Activated T-cell treated with anti-CD3 and anti-CD28 coated beads for 48 hours (primary cell): ENCODE data around the gene PLCB2.
A peak's percentile ranks its signal among the peaks of the same experiment; 100 is the strongest.

Source experiments
- DNase-seq: peaks from one replicate; pipeline ENCODE4 v3.0.0-alpha.2; 2020; ENCODE audit warnings: low read depth

PLCB2 gene

DNA sequence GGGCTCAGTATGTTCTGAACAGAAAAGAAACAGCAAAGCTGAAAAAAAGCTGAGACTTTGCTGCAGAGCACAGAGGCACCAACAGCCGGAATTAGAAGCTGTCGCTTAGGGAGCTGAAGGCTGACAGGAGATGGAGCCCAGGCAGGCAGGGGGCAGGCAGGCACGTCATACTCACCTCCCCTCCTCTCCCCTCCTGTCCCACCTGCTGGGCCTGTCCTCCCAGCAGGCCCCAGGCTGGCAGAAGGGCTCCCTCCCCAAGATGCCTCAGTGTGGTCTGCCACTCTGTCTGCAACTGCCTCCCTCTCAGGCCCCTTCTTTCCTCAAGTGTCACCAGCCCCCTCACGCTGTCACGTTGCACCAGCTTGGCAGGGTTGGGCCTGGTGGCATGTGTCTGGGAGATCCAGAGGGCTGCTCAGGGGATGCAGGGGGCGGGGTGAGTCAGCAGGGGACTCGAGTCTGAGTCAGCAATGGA lies 21.6 kb downstream of the PLCB2 start:
- DNase-seq: no peak

DNA sequence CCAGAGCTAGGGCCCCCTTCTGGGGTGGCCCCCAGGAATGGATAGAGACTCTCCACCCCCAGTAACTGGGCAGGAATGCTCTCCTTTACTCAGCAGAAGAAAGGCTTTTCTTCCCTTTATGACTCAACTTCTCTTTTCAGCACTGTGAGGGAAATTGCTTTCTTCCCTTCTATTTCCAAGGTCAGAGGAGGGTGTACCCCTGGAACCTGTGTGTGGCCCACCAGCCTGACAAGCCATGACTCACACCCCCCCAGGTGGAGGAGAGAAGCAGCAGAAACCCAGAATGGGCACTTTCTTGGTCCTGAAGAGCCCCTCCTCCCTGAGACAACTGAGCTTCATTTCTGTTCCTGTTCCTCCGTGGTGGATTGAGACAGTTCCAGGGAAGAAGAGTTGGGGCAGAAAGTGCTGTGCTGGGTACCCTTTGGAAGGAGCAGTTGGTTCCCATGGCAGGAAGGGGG lies 22.2 kb downstream of the PLCB2 start:
- no peak for DNase-seq

DNA sequence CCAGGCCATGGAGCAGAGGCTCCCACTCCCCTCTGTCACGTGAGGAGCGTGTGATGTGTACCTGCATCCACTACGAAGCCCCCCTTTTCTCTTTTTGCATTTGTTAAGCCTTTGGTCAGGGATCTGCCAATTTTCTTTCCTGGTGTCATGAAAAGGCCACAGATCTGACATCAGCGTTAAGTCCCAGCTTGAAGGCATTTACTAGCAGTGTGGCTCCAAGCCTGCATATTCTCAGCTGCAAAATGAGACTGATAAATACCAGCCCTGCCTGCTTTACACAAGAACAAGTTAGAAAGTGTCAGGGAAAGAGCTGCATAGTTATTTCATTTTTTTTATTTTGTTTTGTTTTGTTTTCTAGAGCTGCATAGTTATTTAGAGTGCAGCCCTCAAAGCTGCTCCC lies 22.6 kb downstream of the PLCB2 start:
- no peak for DNase-seq

DNA sequence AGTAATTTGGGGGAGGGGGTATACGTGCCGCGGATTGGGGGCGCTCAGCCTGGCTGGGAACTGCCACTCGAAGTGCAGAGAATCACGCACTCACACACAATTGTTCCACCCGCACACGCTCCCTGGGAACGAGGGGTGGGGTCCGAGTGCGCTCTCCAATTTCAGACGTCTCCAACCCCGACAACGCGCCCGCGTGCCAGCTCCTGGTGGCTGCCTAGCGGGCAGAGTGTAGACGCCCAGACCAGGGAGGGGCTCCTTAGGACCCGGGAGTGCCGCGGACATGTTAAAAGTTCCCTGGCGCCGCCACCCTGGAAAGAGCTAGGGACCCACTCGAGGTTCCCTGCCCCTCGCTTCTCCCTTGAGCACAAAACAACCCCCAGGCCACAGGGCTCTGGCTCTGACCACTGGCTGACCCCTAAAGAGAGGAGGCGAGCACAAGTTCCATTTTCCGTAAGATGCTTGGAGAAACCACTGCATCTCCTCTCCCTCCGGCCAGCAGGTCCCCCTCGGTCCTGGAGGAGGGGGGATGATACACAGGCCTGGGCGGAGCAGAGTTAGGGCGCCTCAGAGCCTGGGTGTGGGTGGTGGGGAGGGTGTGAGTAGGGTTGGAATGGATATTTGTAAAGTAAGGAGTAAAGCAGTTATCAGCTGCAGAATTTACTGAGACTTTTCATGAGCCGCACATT lies 24.0 kb downstream of the PLCB2 start:
- no peak for DNase-seq

DNA sequence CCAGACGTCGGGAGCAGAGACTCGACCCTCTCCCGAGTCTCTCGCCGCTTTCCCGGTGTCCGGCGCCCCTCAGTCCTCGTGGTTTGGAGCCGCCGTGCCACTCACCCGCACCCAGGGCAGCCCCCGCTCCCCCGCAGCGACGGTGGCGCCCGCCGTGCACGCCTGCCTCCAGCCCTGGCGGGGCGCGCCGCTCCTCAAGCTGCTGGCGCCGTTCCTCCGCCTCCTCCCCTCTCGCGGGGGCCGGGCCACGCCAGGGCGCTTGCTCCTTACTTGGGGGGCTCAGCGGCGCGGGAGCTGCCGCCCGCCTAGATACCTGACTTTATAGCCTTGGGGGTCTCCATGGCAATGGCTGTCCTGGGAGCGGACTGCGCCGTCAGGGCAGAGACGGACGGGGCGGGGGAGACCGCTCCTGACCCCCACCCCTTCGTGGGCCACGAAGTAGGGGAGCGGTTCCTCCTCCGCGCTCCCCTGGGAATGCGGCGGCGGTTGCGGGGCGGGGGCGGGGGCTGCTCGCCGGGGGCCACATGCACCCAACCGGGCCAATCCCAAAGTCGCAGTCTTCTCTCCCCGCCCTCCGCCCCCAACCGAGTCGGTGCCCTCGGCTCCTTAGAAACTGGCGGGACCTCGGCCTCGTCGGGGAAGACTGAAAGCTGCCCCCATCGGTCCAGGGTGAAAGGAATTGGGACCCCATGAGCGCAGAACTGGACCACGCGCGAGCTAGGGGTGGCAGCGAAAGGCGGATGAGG lies 24.7 kb downstream of the PLCB2 start, which contains the start of gene ANKRD63:
Gene ANKRD63 (minus strand): TSS at position 196 of the 746 bp plus-strand sequence. CDS start 478 bp downstream, outside the sequence.
- peak; percentile 29 for DNase-seq

DNA sequence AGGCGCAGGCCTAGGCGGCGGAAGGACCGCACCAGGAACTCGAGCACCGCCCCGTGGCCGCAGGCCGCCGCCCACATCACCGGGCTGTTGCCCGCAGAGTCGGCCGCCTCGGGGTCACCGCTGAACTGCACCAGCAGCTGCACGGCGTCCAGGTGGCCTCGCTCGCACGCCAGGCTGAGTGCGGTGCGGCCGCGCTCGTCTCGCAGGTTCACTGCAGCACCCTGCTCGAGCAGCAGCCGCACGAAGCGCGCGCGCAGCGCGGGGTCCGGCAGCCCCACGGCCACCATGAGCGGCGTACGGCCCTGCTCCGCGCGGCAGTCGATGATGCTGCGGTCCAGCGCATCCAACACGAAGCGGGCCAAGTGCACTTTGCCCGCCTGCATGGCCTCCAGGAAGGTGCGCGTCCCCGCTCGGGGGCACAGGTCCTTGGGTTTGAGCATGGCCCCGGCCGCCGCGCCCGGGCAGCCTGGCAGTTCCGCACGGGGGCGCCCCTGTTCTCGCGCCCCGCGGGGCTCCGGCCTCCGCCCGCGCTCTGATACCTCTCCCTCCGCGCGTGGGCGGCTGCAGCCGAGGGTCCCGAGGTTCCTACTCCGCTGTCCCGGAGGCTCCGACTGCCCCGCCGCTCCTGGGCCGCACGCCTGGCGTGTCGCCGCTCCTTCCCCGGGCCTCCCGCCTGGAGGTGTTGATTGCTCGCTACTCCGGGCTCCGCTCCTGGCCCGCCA lies 25.4 kb downstream of the PLCB2 start:
- DNase-seq: peak; percentile 46

DNA sequence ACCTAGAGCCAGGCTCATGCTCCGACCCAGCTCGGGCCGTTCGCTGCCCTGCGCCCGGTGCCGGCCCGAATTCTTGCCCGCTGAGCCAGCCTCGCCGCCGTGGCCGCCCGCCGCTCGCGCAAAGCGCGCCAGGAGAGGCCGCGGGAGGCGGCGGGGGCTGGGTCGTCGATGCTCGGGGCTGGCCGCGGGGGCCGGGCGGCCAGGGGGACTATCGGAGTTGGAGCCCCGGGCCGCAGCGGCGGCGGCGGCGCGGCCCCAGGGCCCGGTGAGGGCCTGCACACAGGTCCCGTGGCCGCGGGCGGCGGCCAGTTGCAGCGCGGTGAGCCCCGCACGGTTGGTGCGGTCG lies 26.0 kb downstream of the PLCB2 start:
- DNase-seq: no peak

DNA sequence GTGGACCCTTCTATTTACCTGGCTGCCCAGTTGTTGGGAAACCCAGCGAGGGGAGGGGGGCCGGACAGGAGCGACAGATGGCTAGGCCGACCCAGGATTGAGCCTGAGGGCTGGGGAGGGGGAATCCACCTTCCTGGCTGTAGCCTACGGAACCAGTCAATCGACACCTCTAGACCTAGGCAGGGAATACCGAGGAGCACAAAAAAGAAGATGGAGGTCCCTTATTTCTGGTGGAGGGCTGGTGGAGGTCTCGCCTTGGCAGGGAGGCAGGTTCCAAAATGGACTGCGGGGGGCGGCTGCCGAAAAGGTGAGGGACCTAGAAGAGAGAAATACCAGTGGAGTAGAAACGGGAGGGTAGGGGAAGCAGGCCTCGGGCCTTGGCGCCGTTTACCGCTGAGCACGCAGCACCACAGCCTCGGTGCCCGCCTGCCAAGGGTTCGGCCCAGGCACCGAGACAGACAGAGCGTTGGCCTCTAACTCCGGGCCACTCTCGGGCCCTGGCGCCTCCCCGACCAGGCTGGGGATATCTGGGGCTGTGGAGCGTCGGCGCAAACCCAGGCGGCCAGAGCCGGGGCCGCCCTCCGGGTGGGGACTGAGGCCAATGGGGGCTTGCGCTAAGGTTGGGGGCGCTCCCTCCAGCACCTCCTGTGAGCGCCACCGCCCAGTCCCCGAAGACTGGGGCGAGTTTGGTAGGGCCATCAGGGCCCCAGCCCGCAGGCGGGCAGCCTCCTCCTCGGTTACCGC lies 26.5 kb downstream of the PLCB2 start:
- DNase-seq: no peak

DNA sequence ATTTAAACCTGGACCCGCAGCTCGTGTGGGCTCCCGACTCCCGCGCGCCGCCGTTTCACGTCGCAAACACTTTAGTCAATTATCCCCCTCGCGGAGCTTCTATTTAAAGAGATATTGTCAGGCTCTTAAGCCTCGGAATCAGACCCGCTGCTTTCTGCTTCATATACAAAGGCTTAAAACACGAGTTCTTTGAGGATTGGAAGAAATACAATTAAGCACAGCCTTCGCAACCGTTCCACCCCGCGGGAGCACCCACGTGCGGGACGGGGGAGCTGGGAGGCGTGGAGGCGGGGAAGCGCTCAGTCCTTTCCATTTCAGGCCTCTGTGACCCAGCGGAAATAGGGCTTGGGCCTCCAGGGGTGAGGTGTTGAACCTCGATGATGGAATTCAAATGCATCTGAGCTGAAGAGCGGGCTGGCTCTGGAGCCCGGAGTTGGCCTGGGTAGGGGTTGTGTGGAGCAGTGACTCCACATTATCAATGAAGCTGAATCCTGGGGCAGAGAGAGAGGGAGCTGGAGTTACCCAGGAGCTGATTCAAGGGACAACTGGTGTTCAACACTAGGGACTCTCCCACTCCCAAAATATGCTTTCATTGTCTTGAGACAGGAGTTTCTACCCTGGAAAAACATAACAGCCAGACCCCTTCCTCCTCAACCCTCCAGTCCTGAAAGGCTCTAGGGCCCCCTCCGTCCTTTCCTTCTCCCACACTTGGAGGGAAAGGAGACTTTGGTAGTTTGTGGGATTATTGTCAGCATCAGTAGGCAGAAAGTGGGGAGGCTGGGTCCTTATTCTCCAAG lies 27.3 kb downstream of the PLCB2 start:
- DNase-seq: no peak

DNA sequence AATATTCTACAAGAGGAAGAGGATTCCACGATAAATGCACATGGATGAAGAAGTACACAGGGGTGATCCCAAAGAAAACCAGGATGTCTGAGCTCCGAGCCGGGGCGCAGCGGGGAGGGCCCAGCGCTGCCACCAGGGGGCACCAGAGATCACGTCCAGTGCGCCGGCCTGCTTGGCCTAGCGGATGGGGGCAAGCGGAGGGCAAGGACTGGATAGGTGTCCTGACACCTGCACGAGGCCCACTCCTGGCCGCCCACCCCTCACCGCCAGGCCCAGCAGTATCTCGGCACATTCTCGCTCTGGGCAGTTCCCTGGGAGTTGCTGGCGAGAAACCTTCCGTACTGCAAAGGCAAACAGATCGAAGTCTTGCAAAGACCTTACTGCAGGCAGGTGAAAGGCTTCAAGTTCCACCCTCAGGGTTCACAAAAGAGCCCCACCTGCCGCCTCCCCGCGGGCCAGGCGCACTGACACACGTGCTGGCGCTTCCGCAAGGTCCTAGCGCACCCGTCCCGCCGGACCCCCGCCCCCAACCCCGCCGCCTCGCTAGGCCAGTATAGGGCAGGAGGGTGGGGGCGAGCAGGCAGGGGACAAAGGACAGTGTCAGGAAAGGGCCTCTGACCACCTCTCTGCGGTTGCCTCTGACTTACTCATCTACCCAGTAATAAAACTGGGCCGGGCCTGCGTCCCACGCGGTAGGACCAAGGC lies 28.1 kb downstream of the PLCB2 start:
- peak; percentile 64 for DNase-seq

DNA sequence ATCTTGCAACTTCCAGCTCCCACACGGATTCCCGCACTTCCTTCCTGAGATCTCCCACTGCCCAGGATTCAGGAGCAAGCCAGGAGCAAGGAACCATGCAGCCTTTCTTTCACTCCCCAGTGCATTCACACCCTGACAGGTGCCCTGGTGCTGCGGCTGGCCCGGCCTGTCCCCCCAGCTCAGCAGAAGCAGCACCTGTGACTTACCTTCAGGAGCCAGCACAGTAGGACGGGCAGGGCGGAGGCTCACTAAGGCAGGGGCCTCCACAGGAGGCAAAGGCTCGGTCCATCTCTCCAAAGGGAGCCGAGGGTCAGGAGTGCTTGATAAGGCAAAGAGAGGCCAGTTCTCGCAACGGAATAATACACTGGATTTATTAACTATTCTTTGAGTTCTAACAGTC lies 29.7 kb downstream of the PLCB2 start:
- DNase-seq: no peak

DNA sequence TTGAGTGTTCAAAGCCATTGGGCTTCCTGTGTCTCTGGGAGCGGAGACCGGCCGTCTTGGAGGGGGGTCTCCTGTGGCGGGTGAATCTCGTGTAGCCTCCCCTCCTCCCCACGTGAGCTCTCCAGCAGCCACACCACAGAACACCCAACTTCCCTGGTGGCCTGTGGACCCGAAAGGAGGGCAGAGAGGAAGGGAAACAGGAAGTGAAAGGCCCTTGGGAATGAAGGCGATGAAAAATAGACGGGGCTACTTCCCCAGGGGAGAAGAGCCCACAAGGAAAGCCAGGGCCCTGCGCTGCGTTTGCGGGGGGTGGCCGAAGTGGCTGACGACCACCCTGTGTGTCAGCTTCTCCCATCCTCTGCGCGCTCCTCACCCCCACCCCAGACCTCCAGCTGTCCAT lies 30.3 kb downstream of the PLCB2 start:
- DNase-seq: no peak

DNA sequence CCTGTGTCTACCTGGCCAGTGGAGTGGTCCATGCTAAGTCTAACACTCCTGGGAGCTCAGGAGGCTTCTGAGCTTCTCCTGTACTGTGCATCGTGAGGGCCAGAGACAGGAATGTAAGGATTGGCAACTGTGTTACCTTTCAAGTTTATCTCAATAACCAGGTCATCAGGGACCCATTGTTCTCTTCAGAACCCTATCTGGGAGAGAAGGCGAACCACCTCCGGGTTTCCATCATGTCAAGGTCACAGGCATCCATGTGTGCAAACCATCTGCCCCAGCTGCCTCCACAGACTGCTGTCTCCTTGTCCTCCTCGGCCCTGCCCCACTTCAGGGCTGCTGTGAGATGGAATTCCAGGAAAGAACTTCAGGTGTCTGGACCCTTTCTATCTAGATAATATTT lies 30.8 kb downstream of the PLCB2 start:
- DNase-seq: no peak

DNA sequence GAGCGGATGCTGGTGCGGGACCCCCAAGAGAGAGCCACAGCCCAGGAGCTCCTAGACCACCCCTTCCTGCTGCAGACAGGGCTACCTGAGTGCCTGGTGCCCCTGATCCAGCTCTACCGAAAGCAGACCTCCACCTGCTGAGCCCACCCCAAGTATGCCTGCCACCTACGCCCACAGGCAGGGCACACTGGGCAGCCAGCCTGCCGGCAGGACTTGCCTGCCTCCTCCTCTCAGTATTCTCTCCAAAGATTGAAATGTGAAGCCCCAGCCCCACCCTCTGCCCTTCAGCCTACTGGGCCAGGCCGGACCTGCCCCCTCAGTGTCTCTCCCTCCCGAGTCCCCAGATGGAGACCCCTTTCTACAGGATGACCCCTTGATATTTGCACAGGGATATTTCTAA lies 31.8 kb downstream of the PLCB2 start:
- no peak for DNase-seq

DNA sequence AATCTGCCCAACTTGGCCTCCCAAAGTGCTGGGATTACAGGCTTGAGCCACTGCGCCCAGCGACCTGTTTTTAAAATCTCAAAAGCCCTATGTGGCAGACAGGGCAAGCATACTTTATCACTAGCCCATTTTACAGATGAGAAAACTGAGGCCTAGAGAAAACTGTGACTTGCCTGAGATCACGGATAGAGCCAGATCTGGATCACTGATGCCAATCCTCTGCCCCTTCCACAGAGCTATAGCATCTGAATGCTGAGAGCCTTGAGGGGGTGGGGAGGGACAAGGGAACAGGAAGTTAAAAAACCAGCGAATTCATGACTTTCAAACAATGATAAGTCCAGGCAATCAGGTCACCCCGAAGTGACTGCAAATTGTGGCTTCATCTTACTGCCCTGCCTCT lies 32.2 kb downstream of the PLCB2 start:
- no peak for DNase-seq

DNA sequence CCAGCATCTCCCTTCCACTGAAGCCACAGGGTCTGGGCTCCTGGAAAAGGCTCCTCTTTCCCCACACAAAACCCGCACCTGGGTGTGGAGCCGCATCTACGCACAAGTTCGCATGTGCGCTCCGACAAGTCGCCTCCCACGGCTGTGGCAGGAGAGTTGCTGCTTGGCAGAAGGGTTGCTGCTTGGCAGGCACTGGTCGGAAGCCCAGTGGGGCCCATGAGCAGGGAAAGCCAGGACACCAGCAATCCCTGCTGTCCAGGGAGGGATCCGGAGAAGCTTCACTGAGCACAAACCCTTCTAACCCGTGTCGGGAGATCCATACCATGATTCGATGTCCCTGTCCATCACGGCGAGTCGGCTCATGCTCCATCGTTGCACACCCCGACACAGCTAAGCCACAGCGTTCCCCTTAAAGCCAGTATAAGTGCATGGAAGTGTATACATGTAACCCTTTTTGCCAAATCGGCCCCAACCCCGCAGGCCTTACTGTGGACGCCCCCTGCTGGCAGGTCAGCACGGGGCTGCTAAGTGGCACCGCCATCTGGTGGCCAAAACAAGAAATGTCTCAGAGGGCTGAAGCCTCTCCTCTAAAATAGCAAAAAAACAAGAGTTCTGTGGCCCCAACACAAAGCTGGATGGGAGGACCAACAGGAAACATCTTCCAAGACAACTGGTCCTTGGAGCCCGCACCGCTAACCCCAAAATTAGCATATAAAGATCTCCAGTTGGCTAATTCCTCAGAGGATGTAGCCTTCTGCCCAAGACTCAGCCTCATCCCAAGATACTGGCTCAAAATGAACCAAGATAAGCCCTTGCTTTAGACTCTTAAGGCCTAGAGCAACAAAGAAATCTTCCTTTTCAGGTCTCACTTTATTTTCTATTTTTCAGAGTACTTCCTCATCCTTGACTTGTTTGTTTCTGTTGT lies 33.1 kb downstream of the PLCB2 start:
- peak; percentile 79 for DNase-seq

DNA sequence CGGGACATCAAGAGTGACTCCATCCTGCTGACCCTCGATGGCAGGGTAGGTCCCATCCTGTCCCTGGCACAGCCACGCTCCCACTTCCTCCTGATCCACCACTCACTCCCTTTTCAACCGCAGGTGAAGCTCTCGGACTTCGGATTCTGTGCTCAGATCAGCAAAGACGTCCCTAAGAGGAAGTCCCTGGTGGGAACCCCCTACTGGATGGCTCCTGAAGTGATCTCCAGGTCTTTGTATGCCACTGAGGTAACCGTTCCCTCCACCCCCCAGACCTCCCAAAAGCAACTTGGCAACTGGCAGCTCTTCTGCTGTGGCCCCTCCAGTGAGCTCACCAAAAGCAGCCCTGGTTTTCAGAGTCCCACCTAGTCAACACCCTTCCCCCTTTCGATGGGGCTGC lies 34.3 kb downstream of the PLCB2 start:
- no peak for DNase-seq

DNA sequence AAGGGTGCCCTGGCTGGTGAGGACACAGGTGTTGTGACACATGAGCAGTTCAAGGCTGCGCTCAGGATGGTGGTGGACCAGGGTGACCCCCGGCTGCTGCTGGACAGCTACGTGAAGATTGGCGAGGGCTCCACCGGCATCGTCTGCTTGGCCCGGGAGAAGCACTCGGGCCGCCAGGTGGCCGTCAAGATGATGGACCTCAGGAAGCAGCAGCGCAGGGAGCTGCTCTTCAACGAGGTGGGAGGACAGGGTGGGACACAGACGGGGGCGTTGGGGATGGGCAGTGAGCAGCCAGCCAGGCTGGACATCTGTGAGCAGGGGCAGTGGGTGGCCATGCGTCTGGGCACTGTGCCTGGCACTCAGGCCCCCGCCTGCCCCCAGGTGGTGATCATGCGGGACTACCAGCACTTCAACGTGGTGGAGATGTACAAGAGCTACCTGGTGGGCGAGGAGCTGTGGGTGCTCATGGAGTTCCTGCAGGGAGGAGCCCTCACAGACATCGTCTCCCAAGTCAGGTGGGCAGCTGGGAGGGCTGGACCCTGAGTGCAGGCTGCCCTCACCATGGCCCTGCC lies 35.2 kb downstream of the PLCB2 start:
- no peak for DNase-seq
